ENCODE results near the gene FCRL5. TPM values are rescaled to one million over a fixed set of nuclear protein-coding genes. Genes with fewer than 3 reads are reported as not detected.

FCRL5 gene
- total RNA-seq, 1 experiment from 2014 or later: not detected

DNA sequence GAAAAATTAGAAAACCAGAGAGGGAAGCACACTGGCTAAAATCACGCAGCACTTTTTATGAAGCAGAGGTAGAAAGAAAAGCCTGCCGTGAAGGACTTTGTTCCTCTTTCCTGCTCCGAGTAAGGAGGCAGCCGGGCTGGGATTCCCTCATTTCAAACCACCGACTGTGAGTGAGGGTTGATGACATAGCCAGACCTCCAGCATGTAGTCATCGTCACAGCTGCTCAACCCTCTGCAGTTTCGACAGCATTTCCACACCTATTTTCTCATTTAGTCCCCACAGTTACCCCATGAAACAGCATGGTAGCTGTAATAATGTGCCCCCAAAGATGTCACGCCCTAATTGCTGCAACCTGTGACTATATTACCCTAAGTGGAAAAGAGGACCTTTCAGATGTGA lies 35.3 kb downstream of the FCRL5 start:
- POLR2A ChIA-PET: no interaction called here
- no TSS peak for BruUV-seq (replicated peaks)
- Histone ChIP-seq H3K4me1 (no peaks in the 10 kb centered on the region), H3K36me3 (ENCODE audit: control insufficient read depth, insufficient read depth, low read length) (no peaks in the 10 kb centered on the region; the same call in 1 of the 2 replicates), H3K4me3 (ENCODE audit: low read depth, low read length) (no peak overlapping the region), H3K27me3 (replicated peaks; ENCODE audit: control insufficient read depth, insufficient read depth, low read length) (no peaks in the 10 kb centered on the region), H3K9me3 (no peaks in the 10 kb centered on the region)
- H3K27me3 Mint-ChIP-seq (ENCODE audit: insufficient read depth, unreplicated experiment): no peaks in the 10 kb centered on the region
- no peaks in the 10 kb centered on the region for H3K36me3 Mint-ChIP-seq (ENCODE audit: insufficient read depth, unreplicated experiment)
- H3K9me3 Mint-ChIP-seq (ENCODE audit: unreplicated experiment): no peaks in the 10 kb centered on the region
- CTCF ChIA-PET: no interaction called here
- TF ChIP-seq, protein P1, sequence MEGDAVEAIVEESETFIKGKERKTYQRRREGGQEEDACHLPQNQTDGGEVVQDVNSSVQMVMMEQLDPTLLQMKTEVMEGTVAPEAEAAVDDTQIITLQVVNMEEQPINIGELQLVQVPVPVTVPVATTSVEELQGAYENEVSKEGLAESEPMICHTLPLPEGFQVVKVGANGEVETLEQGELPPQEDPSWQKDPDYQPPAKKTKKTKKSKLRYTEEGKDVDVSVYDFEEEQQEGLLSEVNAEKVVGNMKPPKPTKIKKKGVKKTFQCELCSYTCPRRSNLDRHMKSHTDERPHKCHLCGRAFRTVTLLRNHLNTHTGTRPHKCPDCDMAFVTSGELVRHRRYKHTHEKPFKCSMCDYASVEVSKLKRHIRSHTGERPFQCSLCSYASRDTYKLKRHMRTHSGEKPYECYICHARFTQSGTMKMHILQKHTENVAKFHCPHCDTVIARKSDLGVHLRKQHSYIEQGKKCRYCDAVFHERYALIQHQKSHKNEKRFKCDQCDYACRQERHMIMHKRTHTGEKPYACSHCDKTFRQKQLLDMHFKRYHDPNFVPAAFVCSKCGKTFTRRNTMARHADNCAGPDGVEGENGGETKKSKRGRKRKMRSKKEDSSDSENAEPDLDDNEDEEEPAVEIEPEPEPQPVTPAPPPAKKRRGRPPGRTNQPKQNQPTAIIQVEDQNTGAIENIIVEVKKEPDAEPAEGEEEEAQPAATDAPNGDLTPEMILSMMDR (IDR thresholded peaks at IDR 0.05; ENCODE audit: insufficient read depth in 1 of 2, low read depth in 1 of 2, low read length in 1 of 2, severe bottlenecking in 1 of 2, unreplicated experiment in 1 of 2): no peak
- no peak for DNase-seq
- peaks cover 9% of the 10 kb centered on the region for H3K4me1 Mint-ChIP-seq (ENCODE audit: low read depth, unreplicated experiment)
- no peak overlapping the region for H3K4me3 Mint-ChIP-seq (ENCODE audit: unreplicated experiment)
- H3K27ac Mint-ChIP-seq (ENCODE audit: unreplicated experiment): no peak overlapping the region
- intact Hi-C loops (cut with micrococcal nuclease; ENCODE audit: unreplicated experiment): no loop called here

DNA sequence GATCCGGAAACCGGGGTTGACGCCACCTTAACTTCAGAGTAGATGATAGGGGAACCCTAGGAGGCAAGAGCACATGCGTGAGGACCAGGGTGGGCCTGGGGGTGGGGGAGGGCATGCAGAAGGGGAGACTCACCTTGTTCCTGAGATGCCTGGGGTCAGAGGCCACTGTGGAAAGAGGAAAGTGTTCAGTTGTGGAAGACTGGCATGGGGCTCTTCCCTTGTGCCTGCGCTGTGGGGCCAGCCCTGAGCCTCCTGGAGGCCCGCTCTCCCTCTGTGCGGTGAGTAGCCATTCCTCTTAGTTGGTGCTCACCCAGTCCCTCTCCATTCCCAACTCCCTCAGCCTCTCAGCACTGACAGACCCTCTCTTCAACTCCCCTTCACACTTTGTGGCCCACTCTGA lies 36.6 kb downstream of the FCRL5 start:
- Histone ChIP-seq H3K27me3 (replicated peaks; ENCODE audit: control insufficient read depth, insufficient read depth, low read length) (no peaks in the 10 kb centered on the region), H3K4me1 (no peaks in the 10 kb centered on the region), H3K36me3 (ENCODE audit: control insufficient read depth, insufficient read depth, low read length) (no peaks in the 10 kb centered on the region; the same call in 1 of the 2 replicates), H3K4me3 (ENCODE audit: low read depth, low read length) (no peak overlapping the region), H3K9me3 (no peaks in the 10 kb centered on the region)
- Mint-ChIP-seq H3K27me3 (ENCODE audit: insufficient read depth, unreplicated experiment) (no peaks in the 10 kb centered on the region), H3K36me3 (ENCODE audit: insufficient read depth, unreplicated experiment) (no peaks in the 10 kb centered on the region), H3K27ac (ENCODE audit: unreplicated experiment) (no peak overlapping the region), H3K4me1 (ENCODE audit: low read depth, unreplicated experiment) (peaks cover 9% of the 10 kb centered on the region), H3K9me3 (ENCODE audit: unreplicated experiment) (no peaks in the 10 kb centered on the region), H3K4me3 (ENCODE audit: unreplicated experiment) (no peak overlapping the region)
- TF ChIP-seq, protein P1 (IDR thresholded peaks at IDR 0.05; ENCODE audit: insufficient read depth in 1 of 2, low read depth in 1 of 2, low read length in 1 of 2, severe bottlenecking in 1 of 2, unreplicated experiment in 1 of 2): no peak
- ChIA-PET CTCF (no interaction called here), POLR2A (no interaction called here)
- intact Hi-C loops (cut with micrococcal nuclease; ENCODE audit: unreplicated experiment): no loop called here
- no peak for DNase-seq
- BruUV-seq (replicated peaks): no TSS peak

DNA sequence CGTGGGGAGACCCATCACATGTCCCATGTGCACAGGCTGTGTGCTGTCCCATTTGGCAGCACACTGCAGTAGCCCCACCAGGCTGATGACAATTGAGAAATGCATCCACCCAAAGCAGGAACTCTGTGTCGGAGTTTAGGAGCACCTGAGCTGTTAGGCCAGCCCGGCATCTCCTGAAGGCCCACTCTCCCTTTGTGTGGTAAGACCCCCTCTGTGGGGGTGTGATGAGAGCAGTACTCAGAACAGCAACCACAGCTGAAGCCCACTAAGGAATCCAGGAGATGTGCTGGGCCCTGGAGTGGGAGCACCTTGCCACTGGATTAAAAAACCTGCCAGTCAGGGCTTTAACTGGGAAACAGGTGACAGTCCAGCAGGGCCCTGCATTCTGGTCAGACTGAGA lies 37.2 kb downstream of the FCRL5 start:
- Mint-ChIP-seq H3K27me3 (ENCODE audit: insufficient read depth, unreplicated experiment) (no peaks in the 10 kb centered on the region), H3K4me1 (ENCODE audit: low read depth, unreplicated experiment) (peaks cover 9% of the 10 kb centered on the region), H3K36me3 (ENCODE audit: insufficient read depth, unreplicated experiment) (no peaks in the 10 kb centered on the region), H3K4me3 (ENCODE audit: unreplicated experiment) (no peak overlapping the region), H3K9me3 (ENCODE audit: unreplicated experiment) (no peaks in the 10 kb centered on the region), H3K27ac (ENCODE audit: unreplicated experiment) (no peak overlapping the region)
- no peaks in the 10 kb centered on the region for H3K27me3 ChIP-seq (replicated peaks; ENCODE audit: control insufficient read depth, insufficient read depth, low read length)
- ChIA-PET POLR2A (no interaction called here), CTCF (no interaction called here)
- TF ChIP-seq, protein P1 (IDR thresholded peaks at IDR 0.05; ENCODE audit: insufficient read depth in 1 of 2, low read depth in 1 of 2, low read length in 1 of 2, severe bottlenecking in 1 of 2, unreplicated experiment in 1 of 2): no peak
- H3K9me3 ChIP-seq: no peaks in the 10 kb centered on the region
- intact Hi-C loops (cut with micrococcal nuclease; ENCODE audit: unreplicated experiment): no loop called here
- BruUV-seq (replicated peaks): no TSS peak
- H3K4me3 ChIP-seq (ENCODE audit: low read depth, low read length): no peak overlapping the region
- DNase-seq: no peak
- no peaks in the 10 kb centered on the region for H3K4me1 ChIP-seq
- no peaks in the 10 kb centered on the region; the same call in 1 of the 2 replicates for H3K36me3 ChIP-seq (ENCODE audit: control insufficient read depth, insufficient read depth, low read length)

All from Caco-2 (cell line).